HK-2 (cell line): ENCODE results near the gene TTLL11.
A peak's percentile ranks its signal among the peaks of the same experiment; 100 is the strongest.

Experiments
- DNase-seq: peaks from one replicate; pipeline ENCODE4 v3.0.0-alpha.2; 2018; ENCODE audit not compliant: unreplicated experiment

The TTLL11 gene

DNA sequence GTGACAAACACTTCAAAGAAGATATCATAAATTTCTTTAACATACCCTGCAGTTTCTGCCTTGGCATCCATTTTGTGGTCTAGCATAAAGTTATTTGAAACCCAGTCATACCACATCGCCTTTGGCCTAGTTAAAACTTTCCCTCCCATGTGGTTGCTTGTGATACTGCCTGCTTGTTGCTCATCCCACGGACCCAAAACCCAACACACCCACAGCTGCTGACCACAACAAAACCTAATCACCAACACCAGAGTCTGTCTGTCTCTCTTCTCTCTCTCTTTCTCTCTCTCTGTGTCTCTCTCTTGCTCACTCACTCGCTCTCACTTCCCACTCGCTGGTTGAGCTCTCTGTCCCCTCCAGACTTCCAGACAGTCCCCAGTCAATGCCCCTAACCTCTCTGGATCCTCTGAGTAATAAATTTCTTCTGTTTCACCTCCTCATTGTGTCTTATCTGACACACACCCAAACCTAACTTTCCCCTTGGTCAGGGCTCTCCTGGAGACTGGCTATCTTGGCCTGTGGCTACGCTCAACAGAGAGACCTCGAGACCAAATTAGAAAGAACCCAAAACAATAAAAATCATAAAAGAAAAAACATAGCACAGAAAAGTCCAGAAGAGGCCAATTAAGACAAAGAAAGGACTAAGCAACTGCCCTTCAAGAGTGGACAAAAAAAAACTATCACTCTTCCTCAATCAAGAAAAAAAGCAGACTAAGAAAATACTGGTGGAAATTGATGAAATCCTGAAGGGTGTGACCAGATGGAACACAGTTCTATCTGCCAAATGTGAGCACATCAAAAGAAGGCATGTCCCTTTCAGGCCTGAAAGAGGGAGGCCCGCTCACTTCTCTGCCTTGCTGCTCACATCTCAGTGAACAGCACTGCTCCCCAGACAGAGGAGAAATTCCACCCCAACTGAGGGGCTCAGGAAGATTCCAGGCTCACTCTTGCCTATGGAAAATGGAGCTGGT lies 41.5 kb downstream of the TTLL11 start:
- DNase-seq: no peak

DNA sequence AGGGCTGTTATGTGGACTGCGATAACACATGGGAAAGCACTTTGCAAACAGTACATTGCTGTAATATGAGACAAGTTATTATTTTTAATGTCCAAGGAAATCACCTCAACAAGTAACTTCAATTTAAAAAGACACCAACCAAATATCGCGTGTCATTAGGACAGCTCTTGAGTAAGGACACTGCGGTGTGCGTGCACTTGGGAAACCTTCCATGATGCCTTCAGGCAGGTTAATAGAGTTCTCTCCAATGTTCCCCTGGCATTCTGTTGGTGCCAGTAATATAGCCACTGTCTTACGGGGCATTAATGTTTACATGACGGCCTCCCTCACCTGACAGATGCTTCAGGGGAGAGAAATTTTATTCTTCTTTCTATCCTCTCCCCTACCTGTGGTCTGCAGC lies 42.9 kb downstream of the TTLL11 start:
- no peak for DNase-seq

DNA sequence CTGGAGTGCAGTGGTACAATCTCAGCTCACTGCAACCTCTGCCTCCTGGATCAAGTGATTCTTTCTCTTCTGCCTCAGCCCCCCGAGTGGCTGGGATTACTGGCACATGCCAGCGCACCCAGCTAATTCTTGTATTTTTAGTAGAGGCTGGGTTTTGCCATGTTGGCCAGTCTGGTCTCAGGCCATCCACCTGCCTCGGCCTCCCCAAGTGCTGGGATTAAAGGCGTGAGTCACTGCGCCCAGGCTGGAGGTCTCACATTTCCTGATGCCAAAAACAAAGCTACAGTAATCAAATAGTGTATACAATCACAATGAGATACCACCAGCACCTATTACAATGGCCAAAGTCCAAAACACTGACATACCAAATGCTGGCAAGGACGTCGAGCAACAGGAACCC lies 51.1 kb downstream of the TTLL11 start:
- DNase-seq: no peak

DNA sequence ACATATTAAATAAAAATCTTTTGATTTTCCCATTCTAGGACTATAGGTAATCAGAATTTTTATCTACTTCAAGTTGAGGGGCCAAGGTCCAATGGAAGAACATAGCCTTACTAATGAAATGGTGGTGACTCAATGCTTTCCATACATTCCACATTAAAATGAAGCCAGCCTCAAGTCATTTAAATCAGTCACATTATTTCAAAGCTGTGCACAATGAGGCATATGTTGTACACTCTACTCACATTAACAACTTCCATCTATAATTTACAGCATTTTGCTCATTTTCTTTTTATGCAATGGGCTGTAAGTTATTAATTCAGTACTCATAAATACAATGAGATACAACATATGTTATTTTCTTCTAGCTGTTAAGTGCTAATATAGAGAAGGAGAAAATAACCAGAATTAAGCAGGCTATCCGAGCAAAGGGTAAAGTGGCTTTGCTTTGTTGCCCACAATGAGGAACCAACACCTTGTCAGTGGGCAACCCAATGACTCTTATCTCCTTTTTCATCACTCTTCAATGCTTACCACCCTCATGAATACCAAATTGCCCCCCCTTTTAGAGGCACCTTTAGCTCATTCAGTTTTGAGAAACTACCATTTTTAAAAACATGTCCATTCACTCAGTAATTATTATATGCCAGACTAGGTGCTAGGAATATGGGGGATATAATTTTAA lies 52.4 kb downstream of the TTLL11 start:
- no peak for DNase-seq

GRCh38 chr9:122039234-122039633 lies 53.9 kb downstream of the TTLL11 start:
- no peak for DNase-seq

DNA sequence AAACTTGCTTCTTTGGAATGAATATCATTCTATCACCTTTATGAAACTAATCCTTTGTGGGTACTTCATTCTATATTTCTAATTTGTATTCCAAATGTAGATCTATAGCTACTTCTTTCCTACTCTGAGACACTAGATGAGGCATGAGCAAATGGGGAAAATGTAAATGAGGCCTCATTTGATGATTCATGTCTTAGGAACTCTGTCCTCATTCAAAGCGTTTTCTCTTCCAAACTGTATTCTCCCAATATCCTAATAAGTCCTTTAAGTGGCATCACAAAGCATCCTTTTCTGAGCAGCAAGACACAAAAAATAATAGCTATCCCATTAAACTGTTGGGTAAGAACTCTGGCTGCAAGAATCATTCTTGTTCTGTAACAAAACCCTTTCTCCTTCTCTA lies 56.1 kb downstream of the TTLL11 start:
- DNase-seq: no peak

DNA sequence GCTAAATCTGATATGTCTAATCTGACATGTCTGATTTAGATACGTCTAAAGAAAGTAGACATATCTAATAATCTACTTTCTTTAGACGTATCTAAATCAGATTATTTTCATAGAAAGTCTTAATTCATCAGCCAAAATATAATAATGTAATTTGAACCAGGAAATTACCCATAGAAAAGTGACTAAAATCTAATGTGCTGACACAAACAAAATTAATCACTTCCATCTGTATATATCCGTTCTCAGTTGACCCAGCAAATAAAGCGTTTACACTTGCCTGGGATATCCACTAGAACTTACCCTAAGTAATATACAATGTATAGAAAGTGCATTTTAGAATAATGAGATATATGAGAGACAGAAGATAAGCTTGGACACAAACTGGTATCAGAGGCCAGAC lies 56.7 kb downstream of the TTLL11 start:
- DNase-seq: no peak

- DNase-seq: no peak
Measured at GRCh38 chr9:122033775-122034373, 59.2 kb downstream of the TTLL11 start.

DNA sequence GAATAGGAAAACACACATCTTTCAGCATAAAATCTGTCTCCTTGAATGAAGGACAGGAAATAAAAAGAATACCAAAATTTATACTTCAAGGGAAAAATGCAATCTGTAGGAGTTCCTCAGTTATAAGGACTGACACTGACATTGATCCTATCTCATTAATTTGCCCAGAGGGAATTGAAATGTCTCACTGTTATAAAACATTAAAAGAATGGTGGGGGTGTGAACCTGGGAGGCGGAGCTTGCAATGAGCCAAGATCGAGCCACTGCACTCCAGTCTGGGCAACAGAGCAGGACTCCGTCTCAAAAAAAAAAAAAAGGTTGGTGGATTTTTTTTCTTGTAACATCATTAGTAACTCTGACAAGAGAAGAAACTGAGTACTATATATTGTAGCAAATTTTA lies 60.8 kb downstream of the TTLL11 start:
- no peak for DNase-seq

- DNase-seq: peak; percentile 17
Measured at GRCh38 chr9:122031776-122032175, 61.3 kb downstream of the TTLL11 start.

DNA sequence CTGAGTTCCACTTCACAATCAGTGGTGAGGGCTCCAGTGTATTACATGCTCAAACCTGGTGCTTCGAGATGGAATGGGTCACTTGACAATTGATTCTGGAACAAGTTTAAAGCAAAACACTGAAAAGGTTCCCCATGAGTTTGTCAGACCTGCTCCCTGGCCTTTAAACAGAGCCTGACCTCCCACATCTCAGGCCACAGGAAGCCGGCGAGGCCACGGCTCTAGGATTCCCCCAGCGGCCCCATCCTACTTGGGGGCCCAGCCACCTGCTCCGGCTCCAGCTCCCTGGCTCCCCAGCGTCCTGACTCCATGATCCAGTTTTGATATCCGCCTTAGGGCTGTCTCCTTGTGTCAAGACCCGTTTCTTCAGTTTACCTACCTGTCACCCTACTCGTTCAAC lies 62.0 kb downstream of the TTLL11 start:
- peak; percentile 18 for DNase-seq

GRCh38 chr9:122030357-122030756 lies 62.8 kb downstream of the TTLL11 start:
- DNase-seq: no peak

GRCh38 chr9:122029898-122030297 lies 63.2 kb downstream of the TTLL11 start:
- peak; percentile 16 for DNase-seq

- no peak for DNase-seq
Measured at GRCh38 chr9:122028089-122028488, 65.0 kb downstream of the TTLL11 start.

DNA sequence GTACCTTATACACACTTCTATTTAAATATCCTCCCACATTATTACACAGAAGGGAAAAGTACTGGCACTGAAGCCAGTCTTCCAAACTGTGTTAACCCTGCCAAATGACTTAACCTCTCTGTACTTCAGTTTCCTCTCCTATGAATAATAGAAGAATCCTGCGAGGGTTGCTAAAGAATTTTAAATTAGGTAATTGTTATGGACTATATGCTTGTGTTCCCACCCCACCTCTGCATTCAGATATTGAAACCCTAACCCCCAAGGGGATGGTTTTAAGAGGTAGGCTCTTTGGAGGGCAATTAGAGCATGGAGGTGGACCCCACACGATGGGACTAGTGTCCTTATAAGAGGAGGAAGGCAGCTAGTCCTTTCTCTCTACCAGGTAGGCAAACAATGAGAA lies 72.7 kb downstream of the TTLL11 start:
- no peak for DNase-seq

- DNase-seq: no peak
Measured at GRCh38 chr9:122016744-122017143, 76.4 kb downstream of the TTLL11 start.

GRCh38 chr9:122016309-122016708 lies 76.8 kb downstream of the TTLL11 start:
- DNase-seq: no peak

- no peak for DNase-seq
Measured at GRCh38 chr9:122015170-122015821, 77.8 kb downstream of the TTLL11 start.

- DNase-seq: no peak
Measured at GRCh38 chr9:122011818-122012498, 81.2 kb downstream of the TTLL11 start.

DNA sequence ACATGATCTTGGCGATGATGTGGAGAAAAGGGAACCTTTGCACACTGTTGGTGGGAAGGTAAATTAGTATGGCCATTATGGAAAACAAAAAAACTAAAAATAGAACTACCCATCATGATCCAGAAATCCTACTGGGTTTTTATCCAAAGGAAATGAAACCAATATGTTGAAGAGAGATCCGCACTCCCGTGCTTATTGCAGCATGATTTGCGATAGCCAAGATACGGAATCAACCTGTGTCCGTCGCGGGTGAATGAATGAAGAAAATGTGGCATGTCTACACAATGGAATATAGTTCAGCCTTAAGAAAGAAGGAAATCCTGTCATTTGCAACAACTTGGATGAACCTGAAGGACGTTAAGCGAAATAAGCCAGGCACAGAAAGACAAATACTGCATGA lies 84.5 kb downstream of the TTLL11 start:
- no peak for DNase-seq

GRCh38 chr9:122007837-122008236 lies 85.3 kb downstream of the TTLL11 start:
- no peak for DNase-seq

DNA sequence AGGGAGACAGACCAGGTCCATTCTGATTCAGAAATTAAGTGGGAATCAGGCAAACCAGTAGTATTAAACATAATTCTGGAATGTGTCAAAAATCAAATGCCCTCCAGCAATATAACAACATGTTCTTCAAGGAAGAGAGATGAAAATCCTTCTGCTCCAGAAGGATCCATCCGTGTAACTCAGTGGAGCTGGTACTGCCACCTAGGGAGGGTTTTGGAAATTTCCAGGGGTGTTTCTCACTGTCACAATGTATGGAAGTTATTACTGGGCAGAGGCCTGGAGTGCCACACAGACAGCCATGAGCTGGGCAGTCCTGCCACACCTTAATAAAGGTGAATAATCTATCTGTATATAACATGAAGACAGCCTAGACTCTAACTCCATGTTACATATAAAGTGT lies 87.5 kb downstream of the TTLL11 start:
- DNase-seq: no peak
